Esophagus squamous epithelium (tissue), 4 donors: ENCODE measurements around the gene CDK1.

Source experiments
- CTCF ChIP-seq, 6 experiments: fragments of 450-650 bp in 4 of 6; fragments of 200-600 bp in 2 of 6; sonication (generic) in 2 of 6; IDR thresholded peaks; one replicate each; pipeline ENCODE4 v1.5.1; 2016 to 2019; ENCODE audit warnings: antibody characterized with exemption in 6 of 6, mild to moderate bottlenecking in 4 of 6, moderate library complexity in 4 of 6
- POLR2A ChIP-seq, 4 donors: fragments of 450-650 bp; IDR thresholded peaks; one replicate each; pipeline ENCODE4 v1.6.1; 2017; ENCODE audit warnings: antibody characterized with exemption in 4 of 4, mild to moderate bottlenecking in 4 of 4, moderate library complexity in 3 of 4

GRCh38 chr10:60742512-60742911 is 35.8 kb upstream of the CDK1 start:
- no peak for TF ChIP-seq CTCF (IDR thresholded peaks at IDR 0.05)
- TF ChIP-seq POLR2A (IDR thresholded peaks at IDR 0.05) = no peak
